C4-2B (cell line): ENCODE results near the gene XXYLT1.

Source experiments
- H3K27ac ChIP-seq: fragments of 450-650 bp; 2 replicates; pipeline ENCODE4 v1.5.1; 2017
- CTCF ChIP-seq: fragments of 450-650 bp; conservative IDR thresholded peaks from 2 replicates; pipeline ENCODE4 v1.5.1; 2017; ENCODE audit warnings: mild to moderate bottlenecking
- ZFX ChIP-seq: fragments of 450-650 bp; IDR thresholded peaks from 2 replicates; pipeline ENCODE4 v1.6.1; 2017

XXYLT1 gene

GRCh38 chr3:195020185-195020584 is 250.8 kb downstream of the XXYLT1 start:
- TF ChIP-seq ZFX: no peak
- TF ChIP-seq CTCF: no peak
- no peak overlapping the region for H3K27ac ChIP-seq

- TF ChIP-seq ZFX (no peak), CTCF (no peak)
These were observed 251.6 kb downstream of the XXYLT1 start for GRCh38 chr3:195019335-195019734.

More at GRCh38 chr3:195019335-195019734, 251.6 kb downstream of the XXYLT1 start:
- H3K27ac ChIP-seq: no peak overlapping the region
